ENCODE data around the gene AGPAT3. TPM values are rescaled to one million over a fixed set of nuclear protein-coding genes. Genes with fewer than 3 reads are reported as not detected.
"Not testable (repeated sequence)": the region's sequence is repeated elsewhere in the genome, so short reads cannot be mapped to it uniquely, and the experiment has no call there.

The AGPAT3 gene
- 34.4 and 46.8 TPM in 2 replicates for total RNA-seq

- DNase-seq (ENCODE audit: low read depth in 2 of 2): no peak
These were observed at the start of gene AGPAT3 for GRCh38 chr21:43864962-43865539. Gene AGPAT3 (plus strand): TSS chr21:43865223. CDS start chr21:43959682, 94,459 bp downstream.

GRCh38 chr21:43815991-43816390, 49.0 kb upstream of the AGPAT3 start:
- DNase-seq (ENCODE audit: low read depth in 2 of 2): no peak

- no peak for DNase-seq (ENCODE audit: low read depth in 2 of 2)
These were observed 48.4 kb upstream of the AGPAT3 start for GRCh38 chr21:43816611-43817071.

GRCh38 chr21:43817157-43818086, 47.6 kb upstream of the AGPAT3 start:
- DNase-seq (ENCODE audit: low read depth in 2 of 2): no peak

GRCh38 chr21:43818685-43819084, 46.3 kb upstream of the AGPAT3 start:
- no peak for DNase-seq (ENCODE audit: low read depth in 2 of 2)

GRCh38 chr21:43819511-43820405, 45.3 kb upstream of the AGPAT3 start:
- DNase-seq (ENCODE audit: low read depth in 2 of 2): no peak

GRCh38 chr21:43820466-43820865, 44.6 kb upstream of the AGPAT3 start:
- no peak for DNase-seq (ENCODE audit: low read depth in 2 of 2)

GRCh38 chr21:43822166-43822565, 42.9 kb upstream of the AGPAT3 start:
- DNase-seq (ENCODE audit: low read depth in 2 of 2): not testable (repeated sequence)

- DNase-seq (ENCODE audit: low read depth in 2 of 2): not testable (repeated sequence)
These were observed 42.3 kb upstream of the AGPAT3 start for GRCh38 chr21:43822741-43823140.

GRCh38 chr21:43824333-43825241, 40.4 kb upstream of the AGPAT3 start:
- DNase-seq (ENCODE audit: low read depth in 2 of 2): no peak

- no peak for DNase-seq (ENCODE audit: low read depth in 2 of 2)
These were observed 39.6 kb upstream of the AGPAT3 start for GRCh38 chr21:43825242-43825935.

- DNase-seq (ENCODE audit: low read depth in 2 of 2): no peak
These were observed 38.9 kb upstream of the AGPAT3 start for GRCh38 chr21:43825936-43826622.

- DNase-seq (ENCODE audit: low read depth in 2 of 2): no peak
These were observed 38.4 kb upstream of the AGPAT3 start for GRCh38 chr21:43826623-43826974.

- no peak for DNase-seq (ENCODE audit: low read depth in 2 of 2)
These were observed 37.9 kb upstream of the AGPAT3 start for GRCh38 chr21:43827015-43827611.

- DNase-seq (ENCODE audit: low read depth in 2 of 2): no peak
These were observed 35.9 kb upstream of the AGPAT3 start for GRCh38 chr21:43829161-43829560.

GRCh38 chr21:43829575-43830119, 35.4 kb upstream of the AGPAT3 start:
- DNase-seq (ENCODE audit: low read depth in 2 of 2): no peak

- DNase-seq (ENCODE audit: low read depth in 2 of 2): no peak
These were observed 32.9 kb upstream of the AGPAT3 start for GRCh38 chr21:43832158-43832550.

- DNase-seq (ENCODE audit: low read depth in 2 of 2): no peak
These were observed 32.4 kb upstream of the AGPAT3 start for GRCh38 chr21:43832648-43833047.

Measured in dermis microvascular lymphatic vessel endothelial cell (primary cell).